Breast epithelium (tissue), 4 donors: ENCODE results near the gene MFAP2. TPM values are rescaled to one million over a fixed set of nuclear protein-coding genes. Genes with fewer than 3 reads are reported as not detected.

Experiments used
- DNase-seq, 2 donors: peaks; one replicate each; pipeline ENCODE4 v3.0.0-alpha.2; 2019; ENCODE audit warnings: low spot score in 2 of 2
- H3K27ac ChIP-seq, 2 donors: fragments of 200-600 bp; sonication (generic) in 1 of 2; one replicate each; pipeline ENCODE4 v1.5.1; 2016 to 2019; ENCODE audit warnings: mild to moderate bottlenecking in 1 of 2
- H3K27me3 ChIP-seq, 2 donors: fragments of 200-600 bp; sonication (generic) in 1 of 2; one replicate each; pipeline versions ENCODE4 v1.5.1 to v1.6.0; 2017 to 2019; ENCODE audit warnings: control low read depth in 1 of 2, mild to moderate bottlenecking in 1 of 2
- H3K36me3 ChIP-seq: fragments of 200-600 bp; one replicate; pipeline ENCODE4 v1.5.1; 2019
- H3K4me1 ChIP-seq, 2 donors: fragments of 200-600 bp; sonication (generic); one replicate each; pipeline ENCODE4 v1.5.1; 2016 to 2019; ENCODE audit warnings: control low read depth in 1 of 2
- H3K4me3 ChIP-seq, 3 donors: fragments of 200-600 bp; sonication (generic); 1 replicate in 2 of 3; 2 replicates in 1 of 3; pipeline ENCODE4 v1.5.1; 2016 to 2019; ENCODE audit warnings: mild to moderate bottlenecking in 3 of 3, moderate library complexity in 2 of 3
- H3K9me3 ChIP-seq, 2 donors: fragments of 200-600 bp; sonication (generic) in 1 of 2; one replicate each; pipeline ENCODE4 v1.5.1; 2016 to 2019; ENCODE audit warnings: control low read depth in 1 of 2
- CTCF ChIP-seq, 3 donors: fragments of 450-650 bp; IDR thresholded peaks; one replicate each; pipeline ENCODE4 v1.5.1; 2016 to 2017; ENCODE audit warnings: antibody characterized with exemption in 3 of 3, mild to moderate bottlenecking in 3 of 3, moderate library complexity in 3 of 3
- POLR2A ChIP-seq: fragments of 450-650 bp; IDR thresholded peaks from one replicate; pipeline ENCODE4 v1.6.1; 2016; ENCODE audit warnings: antibody characterized with exemption, mild to moderate bottlenecking, moderate library complexity
- POLR2AphosphoS5 ChIP-seq, 3 donors: sonication (generic); formaldehyde crosslinking; IDR thresholded peaks; one replicate each; pipeline ENCODE4 v1.6.1; 2017; ENCODE audit warnings: antibody characterized with exemption in 3 of 3
- intact Hi-C: fragments of 100-400 bp; cut with DNase I; formaldehyde crosslinking; loops from one replicate; pipeline ENCODE4 v1.15.1; 2023; ENCODE audit warnings: low total_unique reads
- total RNA-seq, 3 donors: library from RNA; depleted of rRNA; stranded (reverse); fragments of >200 nt; gene quantifications; one replicate each; pipeline ENCODE4 v1.1.0, GENCODE V29; 2016

Gene MFAP2
- total RNA-seq, 3 donors from 2014 or later, result 4.5 to 40.2 (median 10.8) TPM

DNA sequence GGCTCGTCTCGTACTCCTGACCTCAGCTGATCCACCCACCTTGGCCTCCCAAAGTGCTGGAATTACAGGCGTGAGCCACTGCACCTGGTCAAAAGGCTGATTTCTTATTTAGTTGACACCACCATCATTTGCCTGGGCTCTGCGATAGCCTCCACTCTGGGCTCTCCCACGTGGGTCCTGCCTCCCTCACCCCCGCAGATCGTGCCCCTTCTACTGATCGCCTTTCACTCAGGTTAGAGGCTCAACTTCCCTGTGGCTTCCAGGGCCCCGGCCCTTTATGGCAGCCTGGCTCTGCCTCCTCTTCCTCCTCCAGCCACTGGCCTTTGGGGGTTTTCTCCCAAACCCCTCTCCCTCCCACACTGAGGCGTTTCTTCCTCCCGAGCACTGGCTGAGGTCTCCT, 2.5 kb upstream of the MFAP2 start:
- Histone ChIP-seq H3K9me3 (no peaks in the 10 kb centered on the region), H3K27ac (no peak overlapping the region), H3K4me1 (peaks cover 5 to 11% of the 10 kb centered on the region in 2 donors), H3K36me3 (no peaks in the 10 kb centered on the region), H3K27me3 (no peaks in the 10 kb centered on the region), H3K4me3 (no peak overlapping the region)
- intact Hi-C loops, result loop anchor here (5.0 kb wide), 1 partner anchor 711 kb away; no protein-coding TSS in a partner anchor
- no peak for TF ChIP-seq POLR2AphosphoS5 (IDR thresholded peaks at IDR 0.05)
- TF ChIP-seq POLR2A, result no peak
- TF ChIP-seq CTCF (IDR thresholded peaks at IDR 0.05), result no peak
- no peak for DNase-seq

DNA sequence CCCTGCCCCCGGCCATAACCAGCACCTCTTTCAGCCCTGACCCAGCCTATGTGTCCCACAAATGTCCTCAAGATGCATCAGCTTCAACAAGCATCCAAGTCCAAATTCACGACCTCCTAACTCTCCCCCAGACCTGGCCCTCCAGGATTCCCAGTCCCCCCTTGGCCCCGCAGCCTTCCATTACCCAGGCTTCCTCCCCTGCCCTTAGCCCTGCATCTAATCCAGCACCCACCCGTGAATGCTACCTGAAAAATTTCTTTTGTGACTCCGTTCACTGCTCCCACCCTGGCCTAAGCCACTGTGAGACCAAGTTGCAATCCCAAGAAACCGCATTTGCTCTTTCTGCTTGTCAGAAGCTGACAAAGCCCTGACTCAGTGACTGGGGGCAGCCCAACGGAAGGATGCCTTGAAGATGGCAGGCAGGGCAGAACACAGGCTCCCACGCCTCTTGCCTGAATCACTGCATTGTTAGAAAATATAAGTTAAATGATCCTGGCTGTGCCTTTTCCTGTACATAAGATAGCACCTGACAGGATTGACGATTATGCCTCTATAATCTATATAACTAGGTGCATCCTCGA, 939 bp upstream of the MFAP2 start:
- peaks cover 5 to 11% of the 10 kb centered on the region in 2 donors for H3K4me1 ChIP-seq
- H3K9me3 ChIP-seq, result no peaks in the 10 kb centered on the region
- peak overlapping the region in 1 of 2 donors; percentile 12 for H3K27ac ChIP-seq
- TF ChIP-seq POLR2A (no peak), CTCF (IDR thresholded peaks at IDR 0.05) (no peak), POLR2AphosphoS5 (IDR thresholded peaks at IDR 0.05) (no peak)
- H3K4me3 ChIP-seq, result no peak overlapping the region
- DNase-seq, result no peak
- intact Hi-C loops, result loop anchor here (5.0 kb wide), 1 partner anchor 709 kb away; no protein-coding TSS in a partner anchor
- H3K27me3 ChIP-seq, result no peaks in the 10 kb centered on the region
- no peaks in the 10 kb centered on the region for H3K36me3 ChIP-seq

DNA sequence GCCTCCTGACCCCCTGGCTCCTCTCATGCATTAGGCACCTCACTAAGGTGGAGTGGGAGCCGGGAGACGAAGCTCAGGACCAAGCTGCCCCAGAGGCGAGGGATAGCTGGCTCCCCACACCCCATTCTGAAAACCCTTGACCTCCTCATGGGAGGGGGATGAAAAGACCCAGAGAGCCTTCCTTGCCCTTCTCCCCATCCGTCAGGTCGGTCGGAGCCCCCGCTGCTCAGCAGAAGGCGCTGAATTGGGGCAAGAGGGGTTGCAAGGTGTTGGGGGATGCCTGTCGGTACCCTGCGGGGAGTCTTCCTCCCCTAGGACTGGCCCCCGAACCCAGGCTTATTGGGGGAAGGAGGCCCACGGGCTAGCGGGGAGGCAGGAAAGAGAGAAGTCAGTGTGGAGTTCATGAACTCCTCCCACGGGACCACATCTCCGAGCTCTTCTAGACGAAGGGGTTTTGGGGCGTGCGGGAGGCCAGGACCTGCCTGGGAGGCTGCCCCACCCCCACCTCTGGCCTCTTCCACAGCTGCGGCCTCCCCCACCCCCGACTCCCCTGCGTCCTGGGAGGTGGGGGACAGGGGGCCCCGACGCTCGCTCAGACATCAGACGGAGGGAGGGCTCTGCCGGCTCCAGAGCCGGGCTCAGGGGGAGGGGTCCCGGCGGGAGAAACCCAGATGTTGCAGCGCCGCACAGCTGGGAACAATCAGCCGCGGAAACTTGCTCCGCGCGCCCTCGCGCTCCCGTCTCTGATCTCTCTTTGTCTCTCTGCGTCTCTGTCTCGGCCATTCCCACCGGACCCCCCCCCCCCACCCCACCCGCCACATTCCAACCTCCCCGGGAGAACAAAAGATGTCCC, 719 bp downstream of the MFAP2 start:
- peak overlapping the region; percentile 86 to 94 for H3K27ac ChIP-seq
- no peaks in the 10 kb centered on the region for H3K27me3 ChIP-seq
- H3K4me1 ChIP-seq, result peaks cover 5 to 11% of the 10 kb centered on the region in 2 donors
- DNase-seq, result no peak
- no peaks in the 10 kb centered on the region for H3K36me3 ChIP-seq
- H3K9me3 ChIP-seq, result no peaks in the 10 kb centered on the region
- H3K4me3 ChIP-seq, result peak overlapping the region; percentile 55 to 79 (median 58)
- intact Hi-C loops, result loop anchor here (5.0 kb wide), 1 partner anchor 707 kb away; no protein-coding TSS in a partner anchor
- no peak for TF ChIP-seq POLR2A
- no peak for TF ChIP-seq CTCF (IDR thresholded peaks at IDR 0.05)
- TF ChIP-seq POLR2AphosphoS5 (IDR thresholded peaks at IDR 0.05), result no peak

DNA sequence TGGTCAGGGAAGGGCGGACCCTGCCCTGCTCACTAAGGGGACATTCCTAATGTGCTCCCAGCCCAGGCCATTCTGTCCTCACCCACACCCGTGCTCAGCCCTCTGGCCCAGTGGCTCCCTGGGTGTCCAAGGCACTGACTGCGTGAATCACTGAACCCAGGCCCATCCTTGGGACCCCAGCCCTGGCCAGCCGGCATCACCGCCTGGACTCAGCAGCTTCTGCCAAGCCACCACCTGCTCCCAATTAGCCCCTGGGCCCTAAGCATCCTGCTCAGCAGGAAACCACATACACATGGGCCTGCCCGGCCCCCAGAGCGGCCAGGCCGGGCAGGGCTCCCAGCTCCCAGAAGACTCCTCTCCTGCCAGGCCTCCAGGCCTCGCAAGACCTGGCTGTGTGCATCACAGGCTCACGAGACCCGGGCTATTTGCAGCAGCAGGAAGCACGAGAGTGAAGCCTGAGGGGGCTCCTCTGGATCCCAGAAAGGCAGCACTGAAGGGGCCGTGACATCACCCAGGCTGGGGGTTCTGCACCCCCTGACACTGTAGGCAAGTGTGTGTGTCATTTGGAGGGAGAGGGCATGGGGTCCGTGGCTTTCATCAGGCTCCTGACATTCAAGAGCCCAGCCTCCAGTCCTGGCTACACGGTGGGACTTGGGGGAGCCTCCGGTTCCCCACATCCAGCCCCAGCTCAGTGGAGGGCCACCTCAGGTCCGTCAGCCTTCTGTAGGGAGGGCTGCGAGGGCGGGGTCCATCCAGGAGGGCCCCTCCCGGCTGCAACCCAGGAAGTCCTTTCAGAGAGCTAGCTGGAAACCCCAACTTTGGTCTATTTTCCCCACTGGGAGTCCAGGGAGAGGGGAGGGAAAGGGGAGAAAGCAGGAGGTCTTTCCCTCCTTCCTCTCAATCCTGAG, 1.6 kb downstream of the MFAP2 start:
- peaks cover 5 to 11% of the 10 kb centered on the region in 2 donors for H3K4me1 ChIP-seq
- DNase-seq, result peak in 1 of 2 donors; percentile 77
- TF ChIP-seq POLR2AphosphoS5 (IDR thresholded peaks at IDR 0.05) (peak; percentile 37 to 71 (median 68)), POLR2A (no peak)
- no peaks in the 10 kb centered on the region for H3K27me3 ChIP-seq
- peak overlapping the region; percentile 86 to 94 for H3K27ac ChIP-seq
- peak overlapping the region; percentile 55 to 79 (median 58) for H3K4me3 ChIP-seq
- intact Hi-C loops, result no loop called here
- H3K36me3 ChIP-seq, result no peaks in the 10 kb centered on the region
- H3K9me3 ChIP-seq, result no peaks in the 10 kb centered on the region

GRCh38 chr1:16978139-16978538, 2.3 kb downstream of the MFAP2 start:
- intact Hi-C loops, result no loop called here
- Histone ChIP-seq H3K36me3 (no peaks in the 10 kb centered on the region), H3K27me3 (no peaks in the 10 kb centered on the region), H3K4me3 (peak overlapping the region in 1 of 3 donors; percentile 79), H3K27ac (peak overlapping the region; percentile 86 to 94), H3K4me1 (peaks cover 5 to 11% of the 10 kb centered on the region in 2 donors), H3K9me3 (no peaks in the 10 kb centered on the region)
- no peak for TF ChIP-seq POLR2A
- no peak for TF ChIP-seq CTCF (IDR thresholded peaks at IDR 0.05)
- no peak for TF ChIP-seq POLR2AphosphoS5 (IDR thresholded peaks at IDR 0.05)
- DNase-seq, result no peak
